Neural cell (in vitro differentiated cells): Measurements from ENCODE around the gene REPIN1. TPM values are rescaled to one million over a fixed set of nuclear protein-coding genes. Genes with fewer than 3 reads are reported as not detected.

Experiments
- H2AFZ ChIP-seq: fragments of 200-600, 300-800 bp; sonication (generic), shearing (Covaris generic); 2 replicates; pipeline ENCODE4 v1.6.0; 2014; ENCODE audit warnings: low read depth, mild to moderate bottlenecking, antibody characterized with exemption, low read length, moderate library complexity
- H3F3A ChIP-seq: fragments of 200-600 bp; shearing (Covaris generic); 2 replicates; pipeline ENCODE4 v1.6.1; 2016; ENCODE audit warnings: mild to moderate bottlenecking, moderate library complexity, mixed read lengths, antibody characterized with exemption, low read length; ENCODE audit not compliant: insufficient read depth, poor library complexity, severe bottlenecking
- H3K27ac ChIP-seq: fragments of 200-600, 300-800 bp; sonication (generic), shearing (Covaris generic); 2 replicates; pipeline ENCODE4 v1.5.1; 2014; ENCODE audit warnings: mild to moderate bottlenecking, low read length, moderate library complexity
- H3K27me3 ChIP-seq: fragments of 300-800, 200-600 bp; sonication (generic), shearing (Covaris generic); 2 replicates; pipeline ENCODE4 v1.6.0; 2014; ENCODE audit warnings: mild to moderate bottlenecking, low read depth, low read length, moderate library complexity; ENCODE audit not compliant: insufficient read depth
- H3K36me3 ChIP-seq: fragments of 300-800, 200-600 bp; sonication (generic), shearing (Covaris generic); 2 replicates; pipeline ENCODE4 v1.5.1; 2014; ENCODE audit warnings: mild to moderate bottlenecking, antibody characterized with exemption, low read length, moderate library complexity; ENCODE audit not compliant: insufficient read depth
- H3K4me2 ChIP-seq: fragments of 300-800, 200-600 bp; sonication (generic), shearing (Covaris generic); 2 replicates; pipeline ENCODE4 v1.6.0; 2014; ENCODE audit warnings: mild to moderate bottlenecking, low read length
- H3K4me3 ChIP-seq: fragments of 300-800, 200-600 bp; sonication (generic), shearing (Covaris generic); 2 replicates; pipeline ENCODE4 v1.5.1; 2014; ENCODE audit warnings: mild to moderate bottlenecking, low read length, moderate library complexity
- H3K79me2 ChIP-seq: fragments of 200-600 bp; shearing (Covaris generic); replicated peaks from 2 replicates; pipeline ENCODE4 v1.6.0; 2014; ENCODE audit warnings: mild to moderate bottlenecking, low read length, moderate library complexity; ENCODE audit not compliant: insufficient read depth
- H3K9ac ChIP-seq: fragments of 300-800, 200-600 bp; sonication (generic), shearing (Covaris generic); 2 replicates; pipeline ENCODE4 v1.6.1; 2016; ENCODE audit warnings: mild to moderate bottlenecking, low read length, mixed read lengths
- H3K9me2 ChIP-seq: fragments of 200-600 bp; shearing (Covaris generic); 2 replicates; pipeline ENCODE4 v1.6.1; 2016; ENCODE audit warnings: mild to moderate bottlenecking, low read length, mixed read lengths; ENCODE audit not compliant: insufficient read depth
- H3K9me3 ChIP-seq: fragments of 200-600, 300-800 bp; sonication (generic), shearing (Covaris generic); 2 replicates; pipeline ENCODE4 v1.6.1; 2016; ENCODE audit warnings: mild to moderate bottlenecking, mixed run types, low read length, moderate library complexity, mixed read lengths
- H4K20me1 ChIP-seq: fragments of 200-600 bp; shearing (Covaris generic); 2 replicates; pipeline ENCODE4 v1.6.1; 2016; ENCODE audit warnings: mild to moderate bottlenecking, mixed run types; ENCODE audit not compliant: insufficient read depth
- CTCF ChIP-seq: fragments of 450-650 bp; IDR thresholded peaks from 2 replicates; pipeline ENCODE4 v1.5.1; 2014; ENCODE audit warnings: antibody characterized with exemption, mild to moderate bottlenecking, moderate library complexity; ENCODE audit not compliant: poor library complexity, severe bottlenecking
- EP300 ChIP-seq: fragments of 450-650 bp; conservative IDR thresholded peaks from 2 replicates; pipeline ENCODE4 v1.6.1; 2014; ENCODE audit warnings: antibody characterized with exemption, mild to moderate bottlenecking, moderate library complexity; ENCODE audit not compliant: poor library complexity, severe bottlenecking
- EZH2 ChIP-seq: fragments of 200-600, 300-800 bp; shearing (Covaris generic), sonication (generic); IDR thresholded peaks from 2 replicates; pipeline ENCODE4 v1.6.1; 2014; ENCODE audit warnings: antibody characterized with exemption, low read length, borderline replicate concordance, mild to moderate bottlenecking; ENCODE audit not compliant: insufficient read depth, poor library complexity, severe bottlenecking
- MXI1 ChIP-seq: fragments of 450-650 bp; conservative IDR thresholded peaks from 2 replicates; pipeline ENCODE4 v1.6.1; 2014; ENCODE audit warnings: antibody characterized with exemption, mild to moderate bottlenecking; ENCODE audit not compliant: poor library complexity, severe bottlenecking
- POLR2AphosphoS5 ChIP-seq: IDR thresholded peaks from 2 replicates; pipeline ENCODE4 v1.6.1; 2012
- RAD21 ChIP-seq: fragments of 450-650 bp; conservative IDR thresholded peaks from 2 replicates; pipeline ENCODE4 v1.6.1; 2014; ENCODE audit warnings: antibody characterized with exemption, mild to moderate bottlenecking, moderate library complexity
- REST ChIP-seq: IDR thresholded peaks from 2 replicates; pipeline ENCODE4 v1.6.1; 2012; ENCODE audit warnings: borderline replicate concordance
- SMC3 ChIP-seq: fragments of 450-650 bp; conservative IDR thresholded peaks from 2 replicates; pipeline ENCODE4 v1.6.1; 2014; ENCODE audit warnings: antibody characterized with exemption, mild to moderate bottlenecking, moderate library complexity; ENCODE audit not compliant: poor library complexity
- TAF1 ChIP-seq: IDR thresholded peaks from 2 replicates; pipeline ENCODE4 v1.6.1; 2012; ENCODE audit warnings: low read depth
- polyA plus RNA-seq: library from polyadenylated mRNA; depleted of rRNA; stranded (reverse); fragments of >200 nt; gene quantifications from 2 replicates; pipeline ENCODE4 v1.2.3, GENCODE V29; 2014

REPIN1 gene
- polyA plus RNA-seq, 1 donor from 2014 or later: 95.5 TPM

- no peak overlapping the region for H3K9ac ChIP-seq
- H3K27me3 ChIP-seq: no peaks in the 10 kb centered on the region
- H3K27ac ChIP-seq: no peak overlapping the region
- no peaks in the 10 kb centered on the region for H3K9me3 ChIP-seq
- H4K20me1 ChIP-seq: no peaks in the 10 kb centered on the region
- TF ChIP-seq TAF1: no peak
- TF ChIP-seq EZH2: no peak
- TF ChIP-seq POLR2AphosphoS5: no peak
- TF ChIP-seq RAD21: no peak
- TF ChIP-seq SMC3: no peak
- no peak for TF ChIP-seq MXI1
- TF ChIP-seq EP300: no peak
- TF ChIP-seq CTCF: no peak
- no peak for TF ChIP-seq REST
- no peaks in the 10 kb centered on the region for H3K36me3 ChIP-seq
- no peaks in the 10 kb centered on the region for H3F3A ChIP-seq
- no peaks in the 10 kb centered on the region for H3K9me2 ChIP-seq
- H3K4me3 ChIP-seq: no peak overlapping the region
- H3K79me2 ChIP-seq: peaks cover 37% of the 10 kb centered on the region
- no peak overlapping the region for H2AFZ ChIP-seq
- H3K4me2 ChIP-seq: no peak overlapping the region
Measured at GRCh38 chr7:150372271-150373048, 3.8 kb downstream of the REPIN1 start.

GRCh38 chr7:150373049-150373801 lies 4.6 kb downstream of the REPIN1 start:
- Histone ChIP-seq H3K9me2 (no peaks in the 10 kb centered on the region), H3K27ac (no peak overlapping the region), H2AFZ (no peak overlapping the region), H3K36me3 (no peaks in the 10 kb centered on the region), H3K9me3 (no peaks in the 10 kb centered on the region), H3F3A (peaks cover 3% of the 10 kb centered on the region), H3K79me2 (peaks cover 38% of the 10 kb centered on the region), H4K20me1 (no peaks in the 10 kb centered on the region), H3K4me2 (no peak overlapping the region), H3K4me3 (no peak overlapping the region), H3K9ac (no peak overlapping the region), H3K27me3 (no peaks in the 10 kb centered on the region)
- TF ChIP-seq MXI1 (no peak), EP300 (no peak), EZH2 (no peak), POLR2AphosphoS5 (no peak), TAF1 (no peak), RAD21 (no peak), CTCF (no peak), REST (no peak), SMC3 (no peak)
